Renal cortex interstitium (tissue), 11 donors: Measurements from ENCODE around the gene MRPL1. TPM values are rescaled to one million over a fixed set of nuclear protein-coding genes. Genes with fewer than 3 reads are reported as not detected.

Experiments used
- DNase-seq, 11 donors: peaks; one replicate each; pipeline ENCODE4 v3.0.0-alpha.2; 2013; ENCODE audit warnings: low read depth in 9 of 11, low spot score in 4 of 11; ENCODE audit errors: extremely low read depth in 1 of 11
- polyA plus RNA-seq, 3 donors: library from polyadenylated mRNA; unstranded; fragments of 120-200 nt; gene quantifications; one replicate each; pipeline ENCODE4 v1.2.1, GENCODE V29; 2013; ENCODE audit not compliant: insufficient read length in 3 of 3

Gene MRPL1
- polyA plus RNA-seq, 3 donors, result 53.3 to 63.9 (median 54.5) TPM

GRCh38 chr4:77881460-77882295 lies 19.0 kb downstream of the MRPL1 start:
- no peak for DNase-seq

GRCh38 chr4:77893451-77893850 lies 30.8 kb downstream of the MRPL1 start:
- DNase-seq, result no peak

- DNase-seq, result no peak
Observed at GRCh38 chr4:77899607-77900006, 37.0 kb downstream of the MRPL1 start.

GRCh38 chr4:77903186-77903585 lies 40.6 kb downstream of the MRPL1 start:
- DNase-seq, result no peak

- DNase-seq, result no peak
Observed at GRCh38 chr4:77905651-77906263, 43.1 kb downstream of the MRPL1 start.

GRCh38 chr4:77910676-77911075 lies 48.0 kb downstream of the MRPL1 start:
- DNase-seq, result no peak

- DNase-seq, result no peak
Observed at GRCh38 chr4:77911091-77911490, 48.5 kb downstream of the MRPL1 start.

- DNase-seq, result no peak
Observed at GRCh38 chr4:77911842-77912450, 49.3 kb downstream of the MRPL1 start.

GRCh38 chr4:77913348-77913747 lies 50.7 kb downstream of the MRPL1 start:
- no peak for DNase-seq

- DNase-seq, result no peak
Observed at GRCh38 chr4:77917075-77917474, 54.4 kb downstream of the MRPL1 start.

GRCh38 chr4:77917601-77918000 lies 55.0 kb downstream of the MRPL1 start:
- no peak for DNase-seq

- DNase-seq, result no peak
Observed at GRCh38 chr4:77920371-77920770, 57.7 kb downstream of the MRPL1 start.

GRCh38 chr4:77921701-77922100 lies 59.1 kb downstream of the MRPL1 start:
- DNase-seq, result no peak

- DNase-seq, result no peak
Observed at GRCh38 chr4:77922158-77923094, 59.8 kb downstream of the MRPL1 start.

- DNase-seq, result peak in 1 of 11 donors; percentile 1
Observed at GRCh38 chr4:77927991-77928925, 65.6 kb downstream of the MRPL1 start.

- DNase-seq, result no peak
Observed at GRCh38 chr4:77930154-77930639, 67.6 kb downstream of the MRPL1 start.

GRCh38 chr4:77930876-77931275 lies 68.2 kb downstream of the MRPL1 start:
- DNase-seq, result no peak
